Mononuclear cell (primary cell): ENCODE measurements around the gene MTOR. TPM values are rescaled to one million over a fixed set of nuclear protein-coding genes. Genes with fewer than 3 reads are reported as not detected.
"Not testable (repeated sequence)": the region's sequence is repeated elsewhere in the genome, so short reads cannot be mapped to it uniquely, and the experiment has no call there.

ENCODE experiments used
- H3K27me3 ChIP-seq: 2 replicates; pipeline ENCODE4 v1.6.0; 2011; ENCODE audit warnings: low read length, control low read depth; ENCODE audit not compliant: insufficient read depth
- H3K4me1 ChIP-seq: 2 replicates; pipeline ENCODE4 v1.5.1; 2011; ENCODE audit warnings: mild to moderate bottlenecking, low read length, control low read depth; ENCODE audit not compliant: insufficient read depth
- H3K4me3 ChIP-seq: 2 replicates; pipeline ENCODE4 v1.5.1; 2011; ENCODE audit warnings: mild to moderate bottlenecking, low read length, moderate library complexity
- H3K9me3 ChIP-seq: 2 replicates; pipeline ENCODE4 v1.5.1; 2011; ENCODE audit warnings: low read depth, mild to moderate bottlenecking, control low read depth, low read length
- total RNA-seq: library from RNA; depleted of rRNA; stranded (reverse); fragments of >200 nt; gene quantifications from one replicate; pipeline ENCODE4 v1.2.3, GENCODE V29; 2012

The MTOR gene
- total RNA-seq, 1 donor, result 21.9 TPM

GRCh38 chr1:11166744-11167143, 95.6 kb downstream of the MTOR start:
- H3K4me1 ChIP-seq, H3K4me3 ChIP-seq, H3K9me3 ChIP-seq, H3K27me3 ChIP-seq: not testable (repeated sequence)

- H3K9me3 ChIP-seq, H3K27me3 ChIP-seq, H3K4me1 ChIP-seq, H3K4me3 ChIP-seq: not testable (repeated sequence)
Observed at GRCh38 chr1:11162752-11163151, 99.6 kb downstream of the MTOR start.

- H3K4me1 ChIP-seq, result no peaks in the 10 kb centered on the region
Observed at GRCh38 chr1:11158720-11159321, 103.5 kb downstream of the MTOR start.

GRCh38 chr1:11158291-11158690, 104.1 kb downstream of the MTOR start:
- Histone ChIP-seq H3K27me3 (no peaks in the 10 kb centered on the region), H3K4me3 (no peak overlapping the region), H3K9me3 (no peaks in the 10 kb centered on the region), H3K4me1 (no peaks in the 10 kb centered on the region)

More at GRCh38 chr1:11158720-11159321, 103.5 kb downstream of the MTOR start:
- Histone ChIP-seq H3K4me3 (no peak overlapping the region), H3K9me3 (no peaks in the 10 kb centered on the region), H3K27me3 (no peaks in the 10 kb centered on the region)

GRCh38 chr1:11157867-11158266, 104.5 kb downstream of the MTOR start:
- Histone ChIP-seq H3K27me3 (no peaks in the 10 kb centered on the region), H3K4me1 (no peaks in the 10 kb centered on the region), H3K4me3 (no peak overlapping the region), H3K9me3 (no peaks in the 10 kb centered on the region)

GRCh38 chr1:11157394-11157793, 105.0 kb downstream of the MTOR start:
- H3K4me3 ChIP-seq, result no peak overlapping the region
- H3K9me3 ChIP-seq, result no peaks in the 10 kb centered on the region
- no peaks in the 10 kb centered on the region for H3K4me1 ChIP-seq
- no peaks in the 10 kb centered on the region for H3K27me3 ChIP-seq

GRCh38 chr1:11156963-11157362, 105.4 kb downstream of the MTOR start:
- Histone ChIP-seq H3K27me3 (no peaks in the 10 kb centered on the region), H3K4me3 (no peak overlapping the region), H3K4me1 (no peaks in the 10 kb centered on the region), H3K9me3 (no peaks in the 10 kb centered on the region)

- Histone ChIP-seq H3K9me3 (no peaks in the 10 kb centered on the region), H3K4me3 (no peak overlapping the region)
Observed at GRCh38 chr1:11156441-11156840, 105.9 kb downstream of the MTOR start.

GRCh38 chr1:11153184-11153583, 109.2 kb downstream of the MTOR start:
- Histone ChIP-seq H3K9me3 (no peaks in the 10 kb centered on the region), H3K4me1 (no peaks in the 10 kb centered on the region), H3K27me3 (no peaks in the 10 kb centered on the region), H3K4me3 (no peak overlapping the region)

More at GRCh38 chr1:11156441-11156840, 105.9 kb downstream of the MTOR start:
- Histone ChIP-seq H3K27me3 (no peaks in the 10 kb centered on the region), H3K4me1 (no peaks in the 10 kb centered on the region)

- Histone ChIP-seq H3K9me3 (no peaks in the 10 kb centered on the region), H3K27me3 (no peaks in the 10 kb centered on the region), H3K4me3 (no peak overlapping the region), H3K4me1 (no peaks in the 10 kb centered on the region)
Observed at GRCh38 chr1:11152755-11153154, 109.6 kb downstream of the MTOR start.

- no peaks in the 10 kb centered on the region for H3K27me3 ChIP-seq
- H3K4me1 ChIP-seq, result no peaks in the 10 kb centered on the region
- no peak overlapping the region for H3K4me3 ChIP-seq
- H3K9me3 ChIP-seq, result no peaks in the 10 kb centered on the region
Observed at GRCh38 chr1:11151826-11152612, 110.3 kb downstream of the MTOR start.

- Histone ChIP-seq H3K9me3 (no peaks in the 10 kb centered on the region), H3K4me3 (no peak overlapping the region), H3K4me1 (no peaks in the 10 kb centered on the region), H3K27me3 (no peaks in the 10 kb centered on the region)
Observed at GRCh38 chr1:11151114-11151513, 111.2 kb downstream of the MTOR start.

- Histone ChIP-seq H3K4me1 (no peaks in the 10 kb centered on the region), H3K9me3 (no peaks in the 10 kb centered on the region), H3K27me3 (no peaks in the 10 kb centered on the region), H3K4me3 (no peak overlapping the region)
Observed at GRCh38 chr1:11150326-11150725, 112.0 kb downstream of the MTOR start.

GRCh38 chr1:11147197-11147770, 115.1 kb downstream of the MTOR start:
- H3K4me3 ChIP-seq, result no peak overlapping the region
- no peaks in the 10 kb centered on the region for H3K4me1 ChIP-seq
- H3K9me3 ChIP-seq, result no peaks in the 10 kb centered on the region
- no peaks in the 10 kb centered on the region for H3K27me3 ChIP-seq

GRCh38 chr1:11145741-11146140, 116.6 kb downstream of the MTOR start:
- Histone ChIP-seq H3K9me3 (no peaks in the 10 kb centered on the region), H3K4me1 (no peaks in the 10 kb centered on the region), H3K27me3 (no peaks in the 10 kb centered on the region), H3K4me3 (no peak overlapping the region)
